ENCODE data around the gene DRC3. TPM values are rescaled to one million over a fixed set of nuclear protein-coding genes. Genes with fewer than 3 reads are reported as not detected.

DRC3 gene
- total RNA-seq, 2 experiments from 2014 or later: 0.19 TPM; not detected in 1

- intact Hi-C loops (cut with micrococcal nuclease; ENCODE audit: unreplicated experiment): no loop called here
- no peak for DNase-seq (ENCODE audit: low spot score)
- CTCF ChIA-PET (ENCODE audit: unreplicated experiment): no interaction called here
- H4K20me1 ChIP-seq (ENCODE audit: insufficient read depth, low read length): no peaks in the 10 kb centered on the region
- no peak overlapping the region for H3K27ac ChIP-seq (ENCODE audit: low read depth, low read length, poor library complexity, severe bottlenecking)
- POLR2A ChIA-PET: no interaction called here
- no TSS peak for BruUV-seq (replicated peaks)
- no peaks in the 10 kb centered on the region for H3K4me1 ChIP-seq (ENCODE audit: insufficient read depth, low read length, poor library complexity, severe bottlenecking)
- H3K9me3 ChIP-seq (ENCODE audit: low read length): no peaks in the 10 kb centered on the region
- no peak overlapping the region for H3K4me3 ChIP-seq (ENCODE audit: low read depth, low read length, poor library complexity, severe bottlenecking)
- H3K9me2 ChIP-seq (ENCODE audit: insufficient read depth, low read length): no peaks in the 10 kb centered on the region
- TF ChIP-seq EZH2phosphoT487 (IDR thresholded peaks at IDR 0.05; ENCODE audit: borderline replicate concordance, low read depth, low read length) (no peak), CTCF (conservative IDR thresholded peaks at IDR 0.05; ENCODE audit: low read length) (no peak)
- H3K79me2 ChIP-seq (ENCODE audit: insufficient read depth, low read depth, low read length): no peaks in the 10 kb centered on the region
- H3K4me2 ChIP-seq (ENCODE audit: low read length): no peak overlapping the region
- peaks cover 55% of the 10 kb centered on the region for H3K36me3 ChIP-seq (ENCODE audit: insufficient read depth, low read length)
- no peak overlapping the region for H2AFZ ChIP-seq (ENCODE audit: low read length)
These were observed 38.6 kb downstream of the DRC3 start for GRCh38 chr17:18011286-18011685.

GRCh38 chr17:18014006-18014405 is 41.3 kb downstream of the DRC3 start:
- no peaks in the 10 kb centered on the region for H3K4me1 ChIP-seq (ENCODE audit: insufficient read depth, low read length, poor library complexity, severe bottlenecking)
- H3K4me3 ChIP-seq (ENCODE audit: low read depth, low read length, poor library complexity, severe bottlenecking): no peak overlapping the region
- no peak for DNase-seq (ENCODE audit: low spot score)
- no peak overlapping the region for H3K27ac ChIP-seq (ENCODE audit: low read depth, low read length, poor library complexity, severe bottlenecking)
- TF ChIP-seq CTCF (conservative IDR thresholded peaks at IDR 0.05; ENCODE audit: low read length): no peak
- TF ChIP-seq EZH2phosphoT487 (IDR thresholded peaks at IDR 0.05; ENCODE audit: borderline replicate concordance, low read depth, low read length): no peak
- no peaks in the 10 kb centered on the region for H4K20me1 ChIP-seq (ENCODE audit: insufficient read depth, low read length)
- CTCF ChIA-PET (ENCODE audit: unreplicated experiment): no interaction called here
- no peaks in the 10 kb centered on the region for H3K79me2 ChIP-seq (ENCODE audit: insufficient read depth, low read depth, low read length)
- peaks cover 63% of the 10 kb centered on the region for H3K36me3 ChIP-seq (ENCODE audit: insufficient read depth, low read length)
- POLR2A ChIA-PET: no interaction called here
- H3K4me2 ChIP-seq (ENCODE audit: low read length): no peak overlapping the region
- no peaks in the 10 kb centered on the region for H3K9me2 ChIP-seq (ENCODE audit: insufficient read depth, low read length)
- BruUV-seq (replicated peaks): no TSS peak
- H2AFZ ChIP-seq (ENCODE audit: low read length): no peak overlapping the region
- intact Hi-C loops (cut with micrococcal nuclease; ENCODE audit: unreplicated experiment): no loop called here
- no peaks in the 10 kb centered on the region for H3K9me3 ChIP-seq (ENCODE audit: low read length)

DNA sequence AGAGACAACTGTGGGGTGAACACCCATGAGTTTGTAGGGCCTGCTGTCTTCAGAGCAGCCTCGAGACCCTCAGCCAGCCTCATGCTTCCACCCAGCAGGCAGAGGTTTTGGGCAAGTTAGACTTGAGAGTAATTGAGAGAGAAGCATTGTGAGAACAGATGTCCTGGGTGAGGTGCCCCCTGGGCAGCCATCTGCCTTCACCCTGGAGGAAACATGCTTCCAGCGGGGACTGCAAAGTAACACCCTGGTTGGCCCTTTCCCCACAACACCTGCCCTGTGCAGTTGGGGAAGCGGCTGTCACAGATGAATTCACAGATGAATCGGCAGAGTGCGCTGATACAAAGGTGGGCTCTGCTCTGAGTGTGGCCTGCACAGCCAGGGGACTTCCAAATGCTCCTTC is 42.9 kb downstream of the DRC3 start:
- CTCF ChIA-PET (ENCODE audit: unreplicated experiment): no interaction called here
- no peak overlapping the region for H3K4me2 ChIP-seq (ENCODE audit: low read length)
- no peak for DNase-seq (ENCODE audit: low spot score)
- POLR2A ChIA-PET: no interaction called here
- no peaks in the 10 kb centered on the region for H3K79me2 ChIP-seq (ENCODE audit: insufficient read depth, low read depth, low read length)
- H3K9me2 ChIP-seq (ENCODE audit: insufficient read depth, low read length): no peaks in the 10 kb centered on the region
- no peak overlapping the region for H3K27ac ChIP-seq (ENCODE audit: low read depth, low read length, poor library complexity, severe bottlenecking)
- no peaks in the 10 kb centered on the region for H3K9me3 ChIP-seq (ENCODE audit: low read length)
- H4K20me1 ChIP-seq (ENCODE audit: insufficient read depth, low read length): no peaks in the 10 kb centered on the region
- TF ChIP-seq EZH2phosphoT487 (IDR thresholded peaks at IDR 0.05; ENCODE audit: borderline replicate concordance, low read depth, low read length) (no peak), CTCF (conservative IDR thresholded peaks at IDR 0.05; ENCODE audit: low read length) (no peak)
- no peak overlapping the region for H2AFZ ChIP-seq (ENCODE audit: low read length)
- no TSS peak for BruUV-seq (replicated peaks)
- H3K36me3 ChIP-seq (ENCODE audit: insufficient read depth, low read length): peaks cover 63% of the 10 kb centered on the region
- intact Hi-C loops (cut with micrococcal nuclease; ENCODE audit: unreplicated experiment): no loop called here
- H3K4me1 ChIP-seq (ENCODE audit: insufficient read depth, low read length, poor library complexity, severe bottlenecking): no peaks in the 10 kb centered on the region
- H3K4me3 ChIP-seq (ENCODE audit: low read depth, low read length, poor library complexity, severe bottlenecking): no peak overlapping the region
